K562 (cell line): ENCODE results near the gene ADRM1. TPM values are rescaled to one million over a fixed set of nuclear protein-coding genes. Genes with fewer than 3 reads are reported as not detected.

Experiments
- ATF3 ChIP-seq, 2 experiments: fragments of 450-650 bp in 1 of 2; sonication (generic) in 1 of 2; formaldehyde crosslinking in 1 of 2; IDR thresholded peaks in 1 of 2; conservative IDR thresholded peaks in 1 of 2; 2 replicates each; pipeline versions ENCODE4 v1.6.1 to v1.8.1; 2016 to 2023; ENCODE audit warnings: mild to moderate bottlenecking in 2 of 2, moderate library complexity in 2 of 2, inconsistent platforms in 1 of 2, missing genetic modification reagents in 1 of 2
- CBX8 ChIP-seq: fragments of 200-600 bp; sonication (generic); IDR thresholded peaks from 2 replicates; pipeline ENCODE4 v1.6.1; 2012; ENCODE audit warnings: borderline replicate concordance, mixed run types, low read depth, mild to moderate bottlenecking, moderate library complexity, mixed read lengths, low read length, control low read depth, inconsistent platforms; ENCODE audit not compliant: poor library complexity, severe bottlenecking; ENCODE audit errors: extremely low read depth
- DNMT1 ChIP-seq: fragments of 450-650 bp; IDR thresholded peaks from 2 replicates; pipeline ENCODE4 v1.6.1; 2016; ENCODE audit warnings: antibody characterized with exemption, mild to moderate bottlenecking
- ELF2 ChIP-seq: fragments of 250-450 bp; sonication (Bioruptor Pico); IDR thresholded peaks from 2 replicates; pipeline ENCODE4 v1.5.0; 2021; ENCODE audit warnings: mild to moderate bottlenecking
- ETV6 ChIP-seq, 3 experiments: fragments of 150-350 bp in 1 of 3; sonication (generic) in 1 of 3; formaldehyde crosslinking in 1 of 3; IDR thresholded peaks; 2 replicates each; pipeline versions ENCODE4 v1.6.1 to v1.8.0; 2014 to 2022; ENCODE audit warnings: borderline replicate concordance in 2 of 3, low read depth in 2 of 3, antibody characterized with exemption in 1 of 3, low read length in 1 of 3, mild to moderate bottlenecking in 1 of 3, missing genetic modification reagents in 1 of 3
- HDAC2 ChIP-seq: fragments of 450-650 bp; IDR thresholded peaks from 2 replicates; pipeline ENCODE4 v1.6.1; 2016; ENCODE audit warnings: mild to moderate bottlenecking
- NCOR1 ChIP-seq: fragments of 450-650 bp; IDR thresholded peaks from 2 replicates; pipeline ENCODE4 v1.6.1; 2016; ENCODE audit warnings: mild to moderate bottlenecking, moderate library complexity
- RNF2 ChIP-seq: sonication (generic); IDR thresholded peaks from 2 replicates; pipeline ENCODE4 v1.6.1; 2016
- SMARCA5 ChIP-seq: fragments of 450-650 bp; IDR thresholded peaks from 2 replicates; pipeline ENCODE4 v1.6.1; 2016
- TCF7L2 ChIP-seq: fragments of 150-350 bp; IDR thresholded peaks from 2 replicates; pipeline ENCODE4 v1.6.1; 2016; ENCODE audit warnings: low read depth, mild to moderate bottlenecking, low read length, moderate library complexity
- ZC3H11A ChIP-seq: IDR thresholded peaks from 2 replicates; pipeline ENCODE4 v1.6.1; 2012; ENCODE audit warnings: low read depth, low read length, improper control_type of control experiment
- polyA plus RNA-seq, 8 experiments: library from polyadenylated mRNA; depleted of rRNA in 4 of 8; stranded (reverse) in 5 of 8; unstranded in 3 of 8; fragments of >200 nt; fragmentation: Nextera tagmentation in 2 of 8; fragmentation: Illumina TruSeq in 1 of 8; extraction: Ambion mirVana in 2 of 8; extraction: Trizol in 1 of 8; gene quantifications; 2 replicates each; pipeline versions ENCODE4 v1.2.1 to v1.2.3, GENCODE V29; 2011 to 2014; ENCODE audit warnings: inconsistent platforms in 1 of 8, missing spikeins in 1 of 8
- total RNA-seq, 7 experiments: library from RNA; depleted of rRNA in 6 of 7; stranded (reverse); fragments of >200 nt in 6 of 7; fragmentation: Illumina TruSeq in 2 of 7; extraction: Trizol in 2 of 7; gene quantifications; 2 replicates each; pipeline versions ENCODE4 v1.2.1 to v1.2.3, GENCODE V29; 2011 to 2021; ENCODE audit warnings: low replicate concordance in 1 of 7
- TF ChIP-seq, protein P1 (sequence below): fragments of 450-650 bp; IDR thresholded peaks from 2 replicates; pipeline ENCODE4 v1.6.1; 2018; ENCODE audit not compliant: partially characterized antibody
- TF ChIP-seq, protein P2 (sequence below): fragments of 200-400 bp; formaldehyde crosslinking; IDR thresholded peaks from 2 replicates; pipeline ENCODE4 v1.6.1; 2017; ENCODE audit warnings: mild to moderate bottlenecking, low read depth, low read length, moderate library complexity
- TF ChIP-seq, protein P3 (sequence below): sonication (generic); IDR thresholded peaks from 2 replicates; pipeline ENCODE4 v1.6.1; 2016
- TF ChIP-seq, protein P4 (sequence below), 3 experiments: fragments of 200-800 bp in 1 of 3; sonication (Bioruptor generic) in 1 of 3; sonication (generic) in 1 of 3; formaldehyde crosslinking in 1 of 3; IDR thresholded peaks; 2 replicates each; pipeline versions ENCODE4 v1.6.1 to v1.8.0; 2016 to 2022; ENCODE audit warnings: mild to moderate bottlenecking in 2 of 3, missing compliant biosample characterization in 2 of 3, missing genetic modification characterization in 2 of 3, missing genetic modification reagents in 1 of 3

Gene ADRM1
- total and polyA plus RNA-seq, 9 of the 15 experiments (the other 6 are each of a cell fraction or from before 2014, with no cell fraction given): 5.0 to 223 (median 67.4) TPM

DNA sequence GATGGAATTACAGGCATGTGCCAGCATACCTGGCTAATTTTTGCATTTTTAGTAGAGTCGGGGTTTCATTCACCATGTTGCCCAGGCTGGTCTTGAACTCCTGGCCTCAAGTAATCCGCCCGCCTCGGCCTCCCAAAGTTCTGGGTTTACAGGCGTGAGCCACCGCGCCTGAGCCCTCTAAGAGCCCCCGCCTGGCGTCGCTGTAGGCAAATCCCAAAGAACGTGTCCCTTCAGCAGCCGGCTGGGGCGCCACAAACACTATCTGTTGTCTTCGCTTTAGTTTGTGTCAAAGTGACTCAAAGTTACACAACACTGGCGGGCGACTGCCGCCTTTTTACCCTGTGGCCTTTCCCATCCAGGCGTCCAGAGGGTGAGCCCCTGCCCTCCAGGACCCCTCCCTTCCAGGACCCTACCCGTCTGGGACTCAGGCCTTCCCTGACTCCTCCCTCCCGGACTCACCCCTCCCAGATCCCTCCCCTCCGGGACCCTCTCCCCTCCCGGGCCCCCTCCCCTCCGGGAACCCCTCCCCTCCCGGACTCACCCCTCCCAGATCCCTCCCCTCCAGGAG is 940 bp upstream of the ADRM1 start (continued):
- TF ChIP-seq, protein P1, sequence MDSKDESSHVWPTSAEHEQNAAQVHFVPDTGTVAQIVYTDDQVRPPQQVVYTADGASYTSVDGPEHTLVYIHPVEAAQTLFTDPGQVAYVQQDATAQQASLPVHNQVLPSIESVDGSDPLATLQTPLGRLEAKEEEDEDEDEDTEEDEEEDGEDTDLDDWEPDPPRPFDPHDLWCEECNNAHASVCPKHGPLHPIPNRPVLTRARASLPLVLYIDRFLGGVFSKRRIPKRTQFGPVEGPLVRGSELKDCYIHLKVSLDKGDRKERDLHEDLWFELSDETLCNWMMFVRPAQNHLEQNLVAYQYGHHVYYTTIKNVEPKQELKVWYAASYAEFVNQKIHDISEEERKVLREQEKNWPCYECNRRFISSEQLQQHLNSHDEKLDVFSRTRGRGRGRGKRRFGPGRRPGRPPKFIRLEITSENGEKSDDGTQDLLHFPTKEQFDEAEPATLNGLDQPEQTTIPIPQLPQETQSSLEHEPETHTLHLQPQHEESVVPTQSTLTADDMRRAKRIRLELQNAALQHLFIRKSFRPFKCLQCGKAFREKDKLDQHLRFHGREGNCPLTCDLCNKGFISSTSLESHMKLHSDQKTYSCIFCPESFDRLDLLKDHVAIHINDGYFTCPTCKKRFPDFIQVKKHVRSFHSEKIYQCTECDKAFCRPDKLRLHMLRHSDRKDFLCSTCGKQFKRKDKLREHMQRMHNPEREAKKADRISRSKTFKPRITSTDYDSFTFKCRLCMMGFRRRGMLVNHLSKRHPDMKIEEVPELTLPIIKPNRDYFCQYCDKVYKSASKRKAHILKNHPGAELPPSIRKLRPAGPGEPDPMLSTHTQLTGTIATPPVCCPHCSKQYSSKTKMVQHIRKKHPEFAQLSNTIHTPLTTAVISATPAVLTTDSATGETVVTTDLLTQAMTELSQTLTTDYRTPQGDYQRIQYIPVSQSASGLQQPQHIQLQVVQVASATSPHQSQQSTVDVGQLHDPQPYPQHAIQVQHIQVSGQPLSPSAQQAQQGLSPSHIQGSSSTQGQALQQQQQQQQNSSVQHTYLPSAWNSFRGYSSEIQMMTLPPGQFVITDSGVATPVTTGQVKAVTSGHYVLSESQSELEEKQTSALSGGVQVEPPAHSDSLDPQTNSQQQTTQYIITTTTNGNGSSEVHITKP: peak; percentile 47
- TF ChIP-seq NCOR1 (peak; percentile 25; the same call in 1 of the 2 replicates), RNF2 (peak; percentile 50), ZC3H11A (0 out of 2 replicates have a peak, but pooled peaks have one; percentile 47), ELF2 (no peak), TCF7L2 (peak; percentile 27; the same call in 1 of the 2 replicates), DNMT1 (no peak), SMARCA5 (peak; percentile 79; the same call in 1 of the 2 replicates), HDAC2 (no peak; the same call in 1 of the 2 replicates), ETV6 (IDR thresholded peaks at IDR 0.05; ENCODE audit: borderline replicate concordance in 1 of 2, low read depth in 2 of 2, low read length in 1 of 2) (0 out of 4 replicates have a peak, but pooled peaks of 1 of the 2 experiments have one; percentile 36), ETV6 (CRISPR knock-in tag; IDR thresholded peaks at IDR 0.05; ENCODE audit: borderline replicate concordance) (no peak), CBX8 (no peak), ATF3 (IDR thresholded peaks at IDR 0.05) (peak; percentile 56), ATF3 (CRISPR knock-in tag; conservative IDR thresholded peaks at IDR 0.05) (no peak)
- TF ChIP-seq, protein P2, sequence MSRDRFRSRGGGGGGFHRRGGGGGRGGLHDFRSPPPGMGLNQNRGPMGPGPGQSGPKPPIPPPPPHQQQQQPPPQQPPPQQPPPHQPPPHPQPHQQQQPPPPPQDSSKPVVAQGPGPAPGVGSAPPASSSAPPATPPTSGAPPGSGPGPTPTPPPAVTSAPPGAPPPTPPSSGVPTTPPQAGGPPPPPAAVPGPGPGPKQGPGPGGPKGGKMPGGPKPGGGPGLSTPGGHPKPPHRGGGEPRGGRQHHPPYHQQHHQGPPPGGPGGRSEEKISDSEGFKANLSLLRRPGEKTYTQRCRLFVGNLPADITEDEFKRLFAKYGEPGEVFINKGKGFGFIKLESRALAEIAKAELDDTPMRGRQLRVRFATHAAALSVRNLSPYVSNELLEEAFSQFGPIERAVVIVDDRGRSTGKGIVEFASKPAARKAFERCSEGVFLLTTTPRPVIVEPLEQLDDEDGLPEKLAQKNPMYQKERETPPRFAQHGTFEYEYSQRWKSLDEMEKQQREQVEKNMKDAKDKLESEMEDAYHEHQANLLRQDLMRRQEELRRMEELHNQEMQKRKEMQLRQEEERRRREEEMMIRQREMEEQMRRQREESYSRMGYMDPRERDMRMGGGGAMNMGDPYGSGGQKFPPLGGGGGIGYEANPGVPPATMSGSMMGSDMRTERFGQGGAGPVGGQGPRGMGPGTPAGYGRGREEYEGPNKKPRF: no peak
- TF ChIP-seq, protein P3, sequence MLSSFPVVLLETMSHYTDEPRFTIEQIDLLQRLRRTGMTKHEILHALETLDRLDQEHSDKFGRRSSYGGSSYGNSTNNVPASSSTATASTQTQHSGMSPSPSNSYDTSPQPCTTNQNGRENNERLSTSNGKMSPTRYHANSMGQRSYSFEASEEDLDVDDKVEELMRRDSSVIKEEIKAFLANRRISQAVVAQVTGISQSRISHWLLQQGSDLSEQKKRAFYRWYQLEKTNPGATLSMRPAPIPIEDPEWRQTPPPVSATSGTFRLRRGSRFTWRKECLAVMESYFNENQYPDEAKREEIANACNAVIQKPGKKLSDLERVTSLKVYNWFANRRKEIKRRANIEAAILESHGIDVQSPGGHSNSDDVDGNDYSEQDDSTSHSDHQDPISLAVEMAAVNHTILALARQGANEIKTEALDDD: peak; percentile 39; the same call in 1 of the 2 replicates
- TF ChIP-seq, protein P4, sequence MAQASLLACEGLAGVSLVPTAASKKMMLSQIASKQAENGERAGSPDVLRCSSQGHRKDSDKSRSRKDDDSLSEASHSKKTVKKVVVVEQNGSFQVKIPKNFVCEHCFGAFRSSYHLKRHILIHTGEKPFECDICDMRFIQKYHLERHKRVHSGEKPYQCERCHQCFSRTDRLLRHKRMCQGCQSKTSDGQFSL (CRISPR knock-in tag; IDR thresholded peaks at IDR 0.05): peak; percentile 23; the same call in 1 of the 2 replicates
- TF ChIP-seq, protein P4 (tag; IDR thresholded peaks at IDR 0.05): no peak
